ENCODE results near the gene P2RX7.

DNA sequence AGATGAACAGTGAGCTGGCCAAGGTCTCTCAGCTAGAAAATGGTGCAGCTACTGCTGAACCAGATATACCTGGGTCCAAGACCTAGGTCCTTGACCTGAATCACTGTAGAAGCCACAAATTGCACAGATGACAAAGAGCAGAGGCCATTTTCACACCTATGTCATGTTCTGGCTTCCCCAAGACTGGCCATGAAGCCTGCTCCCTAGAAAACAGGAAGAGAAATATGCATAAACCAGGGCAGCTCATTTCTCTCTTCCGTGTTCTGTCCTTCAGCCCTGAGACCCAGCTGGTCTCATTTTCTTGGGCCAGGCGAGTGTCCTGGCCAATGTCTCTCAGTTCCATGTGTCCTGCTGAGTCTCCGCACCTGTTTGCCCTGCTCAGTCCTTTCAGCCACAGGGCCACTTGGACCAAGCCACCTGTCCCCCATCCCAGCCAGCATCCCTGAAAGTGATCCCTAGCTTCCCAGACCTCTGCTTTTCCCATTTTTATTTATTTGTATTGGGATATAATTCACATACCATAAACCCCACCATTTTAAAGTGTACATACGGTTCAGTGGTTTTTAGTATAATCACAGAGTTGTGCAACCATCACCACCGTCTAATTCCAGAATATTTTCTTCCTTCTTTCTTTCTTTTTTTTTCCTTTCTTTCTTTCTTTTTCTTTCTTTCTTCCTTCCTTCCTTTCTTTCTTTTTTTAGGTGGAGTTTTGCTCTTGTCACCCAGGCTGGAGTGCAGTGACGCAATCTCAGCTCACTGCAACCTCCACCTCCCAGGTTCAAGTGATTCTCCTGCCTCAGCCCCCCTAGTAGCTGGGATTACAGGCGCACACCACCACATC is 27.0 kb downstream of the P2RX7 start:
- TF ChIP-seq, protein P1, sequence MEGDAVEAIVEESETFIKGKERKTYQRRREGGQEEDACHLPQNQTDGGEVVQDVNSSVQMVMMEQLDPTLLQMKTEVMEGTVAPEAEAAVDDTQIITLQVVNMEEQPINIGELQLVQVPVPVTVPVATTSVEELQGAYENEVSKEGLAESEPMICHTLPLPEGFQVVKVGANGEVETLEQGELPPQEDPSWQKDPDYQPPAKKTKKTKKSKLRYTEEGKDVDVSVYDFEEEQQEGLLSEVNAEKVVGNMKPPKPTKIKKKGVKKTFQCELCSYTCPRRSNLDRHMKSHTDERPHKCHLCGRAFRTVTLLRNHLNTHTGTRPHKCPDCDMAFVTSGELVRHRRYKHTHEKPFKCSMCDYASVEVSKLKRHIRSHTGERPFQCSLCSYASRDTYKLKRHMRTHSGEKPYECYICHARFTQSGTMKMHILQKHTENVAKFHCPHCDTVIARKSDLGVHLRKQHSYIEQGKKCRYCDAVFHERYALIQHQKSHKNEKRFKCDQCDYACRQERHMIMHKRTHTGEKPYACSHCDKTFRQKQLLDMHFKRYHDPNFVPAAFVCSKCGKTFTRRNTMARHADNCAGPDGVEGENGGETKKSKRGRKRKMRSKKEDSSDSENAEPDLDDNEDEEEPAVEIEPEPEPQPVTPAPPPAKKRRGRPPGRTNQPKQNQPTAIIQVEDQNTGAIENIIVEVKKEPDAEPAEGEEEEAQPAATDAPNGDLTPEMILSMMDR (IDR thresholded peaks at IDR 0.05; ENCODE audit: insufficient read depth, low read length) = no peak
- TF ChIP-seq POLR2AphosphoS5 (IDR thresholded peaks at IDR 0.05; ENCODE audit: low read depth) (no peak), GABPA (IDR thresholded peaks at IDR 0.05; ENCODE audit: low read depth) (no peak), SPI1 (IDR thresholded peaks at IDR 0.05; ENCODE audit: borderline replicate concordance, low read depth) (peak; percentile 85)
- TF ChIP-seq, protein P2, sequence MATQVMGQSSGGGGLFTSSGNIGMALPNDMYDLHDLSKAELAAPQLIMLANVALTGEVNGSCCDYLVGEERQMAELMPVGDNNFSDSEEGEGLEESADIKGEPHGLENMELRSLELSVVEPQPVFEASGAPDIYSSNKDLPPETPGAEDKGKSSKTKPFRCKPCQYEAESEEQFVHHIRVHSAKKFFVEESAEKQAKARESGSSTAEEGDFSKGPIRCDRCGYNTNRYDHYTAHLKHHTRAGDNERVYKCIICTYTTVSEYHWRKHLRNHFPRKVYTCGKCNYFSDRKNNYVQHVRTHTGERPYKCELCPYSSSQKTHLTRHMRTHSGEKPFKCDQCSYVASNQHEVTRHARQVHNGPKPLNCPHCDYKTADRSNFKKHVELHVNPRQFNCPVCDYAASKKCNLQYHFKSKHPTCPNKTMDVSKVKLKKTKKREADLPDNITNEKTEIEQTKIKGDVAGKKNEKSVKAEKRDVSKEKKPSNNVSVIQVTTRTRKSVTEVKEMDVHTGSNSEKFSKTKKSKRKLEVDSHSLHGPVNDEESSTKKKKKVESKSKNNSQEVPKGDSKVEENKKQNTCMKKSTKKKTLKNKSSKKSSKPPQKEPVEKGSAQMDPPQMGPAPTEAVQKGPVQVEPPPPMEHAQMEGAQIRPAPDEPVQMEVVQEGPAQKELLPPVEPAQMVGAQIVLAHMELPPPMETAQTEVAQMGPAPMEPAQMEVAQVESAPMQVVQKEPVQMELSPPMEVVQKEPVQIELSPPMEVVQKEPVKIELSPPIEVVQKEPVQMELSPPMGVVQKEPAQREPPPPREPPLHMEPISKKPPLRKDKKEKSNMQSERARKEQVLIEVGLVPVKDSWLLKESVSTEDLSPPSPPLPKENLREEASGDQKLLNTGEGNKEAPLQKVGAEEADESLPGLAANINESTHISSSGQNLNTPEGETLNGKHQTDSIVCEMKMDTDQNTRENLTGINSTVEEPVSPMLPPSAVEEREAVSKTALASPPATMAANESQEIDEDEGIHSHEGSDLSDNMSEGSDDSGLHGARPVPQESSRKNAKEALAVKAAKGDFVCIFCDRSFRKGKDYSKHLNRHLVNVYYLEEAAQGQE (IDR thresholded peaks at IDR 0.05; ENCODE audit: insufficient replicate concordance, low read depth) = no peak

Measured in HL-60 (cell line).